WERI-Rb-1 (cell line): Measurements from ENCODE around the gene EIF3I.

Experiments used
- DNase-seq: peaks from one replicate; pipeline ENCODE4 v3.0.0-alpha.2; 2020
- H3K27ac ChIP-seq: fragments of 250-450 bp; sonication (Bioruptor Pico); 2 replicates; pipeline ENCODE4 v1.5.1; 2020; ENCODE audit warnings: mild to moderate bottlenecking, moderate library complexity
- H3K27me3 ChIP-seq: fragments of 250-450 bp; sonication (Bioruptor Pico); 2 replicates; pipeline ENCODE4 v1.5.1; 2021; ENCODE audit warnings: mild to moderate bottlenecking, low read depth, moderate library complexity; ENCODE audit not compliant: insufficient read depth, severe bottlenecking
- H3K36me3 ChIP-seq: fragments of 250-450 bp; sonication (Bioruptor Pico); 2 replicates; pipeline ENCODE4 v1.5.1; 2020; ENCODE audit warnings: mild to moderate bottlenecking, moderate library complexity
- H3K4me3 ChIP-seq: 2 replicates; pipeline ENCODE4 v1.5.1; 2011; ENCODE audit warnings: low read depth, mild to moderate bottlenecking, control low read depth, low read length
- H3K9me3 ChIP-seq: fragments of 250-450 bp; sonication (Bioruptor Pico); 2 replicates; pipeline ENCODE4 v1.5.1; 2021; ENCODE audit warnings: mild to moderate bottlenecking, moderate library complexity; ENCODE audit not compliant: severe bottlenecking
- TF ChIP-seq, protein P1 (sequence below): IDR thresholded peaks from 2 replicates; pipeline ENCODE4 v1.5.1; 2011; ENCODE audit warnings: low read depth, mild to moderate bottlenecking, control low read depth, inconsistent platforms, low read length

The EIF3I gene

GRCh38 chr1:32186077-32186476, 36.1 kb upstream of the EIF3I start:
- Histone ChIP-seq H3K4me3 (no peak overlapping the region), H3K36me3 (peaks cover 98% of the 10 kb centered on the region), H3K9me3 (no peaks in the 10 kb centered on the region), H3K27me3 (no peaks in the 10 kb centered on the region), H3K27ac (no peak overlapping the region)
- TF ChIP-seq, protein P1, sequence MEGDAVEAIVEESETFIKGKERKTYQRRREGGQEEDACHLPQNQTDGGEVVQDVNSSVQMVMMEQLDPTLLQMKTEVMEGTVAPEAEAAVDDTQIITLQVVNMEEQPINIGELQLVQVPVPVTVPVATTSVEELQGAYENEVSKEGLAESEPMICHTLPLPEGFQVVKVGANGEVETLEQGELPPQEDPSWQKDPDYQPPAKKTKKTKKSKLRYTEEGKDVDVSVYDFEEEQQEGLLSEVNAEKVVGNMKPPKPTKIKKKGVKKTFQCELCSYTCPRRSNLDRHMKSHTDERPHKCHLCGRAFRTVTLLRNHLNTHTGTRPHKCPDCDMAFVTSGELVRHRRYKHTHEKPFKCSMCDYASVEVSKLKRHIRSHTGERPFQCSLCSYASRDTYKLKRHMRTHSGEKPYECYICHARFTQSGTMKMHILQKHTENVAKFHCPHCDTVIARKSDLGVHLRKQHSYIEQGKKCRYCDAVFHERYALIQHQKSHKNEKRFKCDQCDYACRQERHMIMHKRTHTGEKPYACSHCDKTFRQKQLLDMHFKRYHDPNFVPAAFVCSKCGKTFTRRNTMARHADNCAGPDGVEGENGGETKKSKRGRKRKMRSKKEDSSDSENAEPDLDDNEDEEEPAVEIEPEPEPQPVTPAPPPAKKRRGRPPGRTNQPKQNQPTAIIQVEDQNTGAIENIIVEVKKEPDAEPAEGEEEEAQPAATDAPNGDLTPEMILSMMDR = no peak
- no peak for DNase-seq

GRCh38 chr1:32186491-32186890, 35.7 kb upstream of the EIF3I start:
- peaks cover 98% of the 10 kb centered on the region for H3K36me3 ChIP-seq
- DNase-seq = no peak
- H3K4me3 ChIP-seq = no peak overlapping the region
- TF ChIP-seq, protein P1 = no peak
- no peaks in the 10 kb centered on the region for H3K9me3 ChIP-seq
- H3K27me3 ChIP-seq = no peaks in the 10 kb centered on the region
- no peak overlapping the region for H3K27ac ChIP-seq

DNA sequence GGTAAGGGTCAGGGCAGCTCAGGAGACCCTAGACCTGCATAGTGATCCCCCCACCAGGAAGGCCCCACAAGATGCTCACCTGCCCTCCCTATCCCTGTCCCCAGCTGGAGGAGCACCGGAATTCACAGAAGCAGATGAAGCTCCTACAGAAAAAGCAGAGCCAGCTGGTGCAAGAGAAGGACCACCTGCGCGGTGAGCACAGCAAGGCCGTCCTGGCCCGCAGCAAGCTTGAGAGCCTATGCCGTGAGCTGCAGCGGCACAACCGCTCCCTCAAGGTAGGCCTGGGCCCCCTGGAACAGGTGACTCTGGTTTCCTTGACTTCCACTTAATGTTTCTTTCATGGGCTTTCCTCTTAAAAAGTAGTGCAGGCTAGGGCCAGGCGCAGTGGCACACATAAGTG, 34.4 kb upstream of the EIF3I start:
- H3K4me3 ChIP-seq = no peak overlapping the region
- TF ChIP-seq, protein P1 = no peak
- no peak for DNase-seq
- no peak overlapping the region for H3K27ac ChIP-seq
- peaks cover 98% of the 10 kb centered on the region for H3K36me3 ChIP-seq
- H3K27me3 ChIP-seq = no peaks in the 10 kb centered on the region
- no peaks in the 10 kb centered on the region for H3K9me3 ChIP-seq

DNA sequence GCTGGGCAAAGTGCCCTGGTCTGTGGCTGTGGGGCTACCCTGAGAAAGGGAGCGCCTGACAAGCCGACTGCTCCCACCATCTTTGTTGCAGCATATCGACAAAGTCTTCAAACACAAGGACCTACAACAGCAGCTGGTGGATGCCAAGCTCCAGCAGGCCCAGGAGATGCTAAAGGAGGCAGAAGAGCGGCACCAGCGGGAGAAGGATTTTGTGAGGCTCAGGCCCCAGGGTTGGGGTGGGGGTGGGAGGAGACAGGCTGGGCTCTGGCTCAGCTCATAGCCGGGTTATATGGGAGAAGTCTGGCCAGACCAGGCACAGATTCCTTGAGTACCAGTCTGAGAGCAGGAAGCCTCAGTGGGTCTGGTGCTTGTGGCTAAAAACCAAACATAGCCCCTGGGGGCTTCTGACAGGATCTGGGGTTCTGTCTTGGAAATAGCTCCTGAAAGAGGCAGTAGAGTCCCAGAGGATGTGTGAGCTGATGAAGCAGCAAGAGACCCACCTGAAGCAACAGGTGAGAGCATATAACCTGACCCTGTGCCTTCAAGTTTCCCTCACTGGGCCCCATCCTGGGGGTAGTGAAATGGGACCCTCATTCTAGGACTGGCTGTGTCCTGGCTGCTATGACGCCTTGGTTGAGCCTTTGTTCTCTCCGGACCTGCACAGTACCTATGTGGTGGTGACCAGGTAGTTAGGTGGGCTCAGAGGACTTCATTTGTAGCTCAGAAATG, 29.8 kb upstream of the EIF3I start:
- H3K36me3 ChIP-seq = peaks cover 98% of the 10 kb centered on the region
- H3K9me3 ChIP-seq = no peaks in the 10 kb centered on the region
- no peak for DNase-seq
- H3K27me3 ChIP-seq = no peaks in the 10 kb centered on the region
- TF ChIP-seq, protein P1 = no peak
- no peak overlapping the region for H3K4me3 ChIP-seq
- no peak overlapping the region for H3K27ac ChIP-seq

DNA sequence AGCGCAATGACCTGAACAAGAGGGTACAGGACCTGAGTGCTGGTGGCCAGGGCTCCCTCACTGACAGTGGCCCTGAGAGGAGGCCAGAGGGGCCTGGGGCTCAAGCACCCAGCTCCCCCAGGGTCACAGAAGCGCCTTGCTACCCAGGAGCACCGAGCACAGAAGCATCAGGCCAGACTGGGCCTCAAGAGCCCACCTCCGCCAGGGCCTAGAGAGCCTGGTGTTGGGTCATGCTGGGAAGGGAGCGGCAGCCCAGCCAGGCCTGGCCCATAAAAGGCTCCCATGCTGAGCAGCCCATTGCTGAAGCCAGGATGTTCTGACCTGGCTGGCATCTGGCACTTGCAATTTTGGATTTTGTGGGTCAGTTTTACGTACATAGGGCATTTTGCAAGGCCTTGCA, 27.2 kb upstream of the EIF3I start:
- Histone ChIP-seq H3K4me3 (no peak overlapping the region), H3K27me3 (no peaks in the 10 kb centered on the region), H3K36me3 (peaks cover 80% of the 10 kb centered on the region), H3K27ac (no peak overlapping the region), H3K9me3 (no peaks in the 10 kb centered on the region)
- no peak for DNase-seq
- TF ChIP-seq, protein P1 = no peak

- Histone ChIP-seq H3K27ac (no peak overlapping the region), H3K4me3 (no peak overlapping the region), H3K27me3 (no peaks in the 10 kb centered on the region), H3K9me3 (no peaks in the 10 kb centered on the region), H3K36me3 (peaks cover 74% of the 10 kb centered on the region)
- DNase-seq = no peak
- TF ChIP-seq, protein P1 = no peak
Measured at GRCh38 chr1:32195531-32195930, 26.7 kb upstream of the EIF3I start.
